HCT116 (cell line): ENCODE data around the gene TPR. TPM values are rescaled to one million over a fixed set of nuclear protein-coding genes. Genes with fewer than 3 reads are reported as not detected.
A peak's percentile ranks its signal among the peaks of the same experiment; 100 is the strongest.

Source experiments
- ATAC-seq: fragments of 200-7000 bp; cut with Tn5 transposase; 2 replicates; pipeline ENCODE4 v1.9.1; 2020; ENCODE audit warnings: mild to moderate bottlenecking, moderate library complexity
- Bru-seq: library from RNA; stranded (reverse); fragments of 400-500 nt; gene quantifications from one replicate; lab custom pipeline; 2021; lab: Mats Ljungman, UMichigan
- BruChase-seq, 2 experiments: library from RNA; stranded (reverse); fragments of 400-500 nt; gene quantifications; one replicate each; lab custom pipeline; 2021; lab: Mats Ljungman, UMichigan
- BruUV-seq: library from RNA; stranded (reverse); fragments of 400-500 nt; replicated peaks from 2 replicates; lab custom pipeline; 2021; lab: Mats Ljungman, UMichigan
- CTCF ChIA-PET: fragments of 300-600 bp; sonication (Branson Sonifier 250); formaldehyde crosslinking; loops from one replicate; lab custom pipeline; 2021; ENCODE audit warnings: antibody characterized with exemption; lab: Charles Lee
- POLR2A ChIA-PET: fragments of 300-600, 350-600 bp; sonication (Branson Sonifier 250); formaldehyde crosslinking; loops from one replicate; lab custom pipeline; 2021; ENCODE audit warnings: antibody characterized with exemption; lab: Charles Lee
- RAD21 ChIA-PET, 2 experiments: fragments of 300-600 bp; sonication (Branson Sonifier 250); formaldehyde crosslinking; loops; one replicate each; lab custom pipeline; 2023; ENCODE audit warnings: low total read pairs in 2 of 2; ENCODE audit not compliant: uncharacterized antibody in 2 of 2, unreplicated experiment in 2 of 2, low non-redundant PET in 1 of 2; lab: Charles Lee
- DNase-seq: peaks from one replicate; pipeline ENCODE4 v3.0.0-alpha.2; 2010; ENCODE audit warnings: low read depth, low spot score
- H2AFZ ChIP-seq: fragments of 200-600 bp; shearing (Covaris generic), sonication (generic); 2 replicates; pipeline ENCODE4 v1.6.1; 2017; ENCODE audit warnings: low read depth, mixed run types, mixed read lengths, antibody characterized with exemption, low read length; ENCODE audit not compliant: poor library complexity, severe bottlenecking
- H3K27ac ChIP-seq: 2 replicates; pipeline ENCODE4 v1.5.1; 2012; ENCODE audit warnings: low read depth, low read length
- H3K27me3 ChIP-seq: fragments of 200-600 bp; sonication (generic); 2 replicates; pipeline ENCODE4 v1.6.1; 2016; ENCODE audit warnings: mixed run types, low read length, mixed read lengths; ENCODE audit not compliant: insufficient read depth
- H3K36me3 ChIP-seq, 2 experiments: fragments of 200-500 bp in 1 of 2; fragments of 200-600 bp in 1 of 2; sonication (Bioruptor generic) in 1 of 2; sonication (generic) in 1 of 2; 2 replicates each; pipeline versions ENCODE4 v1.5.1 to v1.6.1; 2014 to 2016; ENCODE audit warnings: low read length in 2 of 2, inconsistent platforms in 1 of 2, mixed read lengths in 1 of 2, mixed run types in 1 of 2; ENCODE audit not compliant: insufficient read depth in 2 of 2, control insufficient read depth in 1 of 2
- H3K4me1 ChIP-seq, 2 experiments: fragments of 200-600 bp in 1 of 2; sonication (generic) in 1 of 2; 2 replicates each; pipeline versions ENCODE4 v1.5.1 to v1.6.1; 2012 to 2017; ENCODE audit warnings: low read length in 2 of 2, inconsistent platforms in 1 of 2, mild to moderate bottlenecking in 1 of 2, mixed read lengths in 1 of 2, mixed run types in 1 of 2, moderate library complexity in 1 of 2; ENCODE audit not compliant: insufficient read depth in 2 of 2, control insufficient read depth in 1 of 2
- H3K4me2 ChIP-seq: fragments of 200-600 bp; sonication (generic); 2 replicates; pipeline ENCODE4 v1.6.1; 2017; ENCODE audit warnings: mixed run types, low read length, mixed read lengths
- H3K4me3 ChIP-seq, 2 experiments: fragments of 200-600 bp in 1 of 2; sonication (generic) in 1 of 2; replicated peaks in 1 of 2; 2 replicates each; pipeline ENCODE4 v1.5.1; 2011 to 2016; ENCODE audit warnings: low read length in 2 of 2, control low read depth in 1 of 2, low read depth in 1 of 2, mild to moderate bottlenecking in 1 of 2, mixed read lengths in 1 of 2, mixed run types in 1 of 2
- H3K79me2 ChIP-seq: fragments of 200-600 bp; sonication (generic); 2 replicates; pipeline ENCODE4 v1.6.1; 2017; ENCODE audit warnings: mild to moderate bottlenecking, mixed run types, low read length, moderate library complexity, mixed read lengths; ENCODE audit not compliant: insufficient read depth
- H3K9ac ChIP-seq: fragments of 200-600 bp; sonication (generic); 2 replicates; pipeline ENCODE4 v1.6.1; 2016; ENCODE audit warnings: low read length, mixed read lengths
- H3K9me2 ChIP-seq: fragments of 200-600 bp; sonication (generic), shearing (Covaris generic); 2 replicates; pipeline ENCODE4 v1.6.1; 2017; ENCODE audit warnings: mixed run types, mild to moderate bottlenecking, moderate library complexity; ENCODE audit not compliant: insufficient read depth
- H3K9me3 ChIP-seq, 2 experiments: fragments of 200-500 bp in 1 of 2; fragments of 200-600 bp in 1 of 2; sonication (Bioruptor generic) in 1 of 2; sonication (generic) in 1 of 2; 2 replicates each; pipeline ENCODE4 v1.6.1; 2014 to 2017; ENCODE audit warnings: low read length in 2 of 2, mixed read lengths in 2 of 2, inconsistent platforms in 1 of 2, low read depth in 1 of 2, mild to moderate bottlenecking in 1 of 2, mixed run types in 1 of 2, moderate library complexity in 1 of 2; ENCODE audit not compliant: control insufficient read depth in 1 of 2, insufficient read depth in 1 of 2
- H4K20me1 ChIP-seq: fragments of 200-600 bp; sonication (generic), shearing (Covaris generic); 2 replicates; pipeline ENCODE4 v1.6.1; 2017; ENCODE audit warnings: mixed run types, mild to moderate bottlenecking, moderate library complexity; ENCODE audit not compliant: insufficient read depth
- CBX3 ChIP-seq: IDR thresholded peaks from 2 replicates; pipeline ENCODE4 v1.6.1; 2012; ENCODE audit warnings: low read depth
- CEBPB ChIP-seq: IDR thresholded peaks from 2 replicates; pipeline ENCODE4 v1.6.1; 2012; ENCODE audit warnings: low read depth
- EZH2 ChIP-seq: fragments of 200-600 bp; sonication (generic); IDR thresholded peaks from 2 replicates; pipeline ENCODE4 v1.6.1; 2017; ENCODE audit warnings: antibody characterized with exemption, mixed run types
- FOSL1 ChIP-seq: IDR thresholded peaks from 2 replicates; pipeline ENCODE4 v1.6.1; 2012; ENCODE audit warnings: low read depth
- POLR2A ChIP-seq: IDR thresholded peaks from 2 replicates; pipeline ENCODE4 v1.7.0; 2011; ENCODE audit warnings: borderline replicate concordance; ENCODE audit not compliant: insufficient read depth, insufficient read length; ENCODE audit errors: extremely low read depth
- POLR2AphosphoS5 ChIP-seq: IDR thresholded peaks from 2 replicates; pipeline ENCODE4 v1.6.1; 2011; ENCODE audit warnings: mild to moderate bottlenecking, low read depth, low read length, moderate library complexity
- SIN3A ChIP-seq: IDR thresholded peaks from 2 replicates; pipeline ENCODE4 v1.6.1; 2012; ENCODE audit warnings: low read depth
- SP1 ChIP-seq: IDR thresholded peaks from 2 replicates; pipeline ENCODE4 v1.6.1; 2012; ENCODE audit warnings: low read depth
- SRF ChIP-seq: IDR thresholded peaks from 2 replicates; pipeline ENCODE4 v1.6.1; 2012; ENCODE audit warnings: low read depth
- YY1 ChIP-seq: IDR thresholded peaks from 2 replicates; pipeline ENCODE4 v1.6.1; 2011; ENCODE audit warnings: low read length, low read depth, moderate library complexity, mild to moderate bottlenecking; ENCODE audit not compliant: insufficient replicate concordance; ENCODE audit errors: extremely low read depth
- ZFX ChIP-seq: fragments of 450-650 bp; IDR thresholded peaks from 2 replicates; pipeline ENCODE4 v1.6.1; 2017
- ZNF274 ChIP-seq: fragments of 200-500 bp; sonication (Bioruptor generic); IDR thresholded peaks from 2 replicates; pipeline ENCODE4 v1.6.1; 2014; ENCODE audit warnings: mild to moderate bottlenecking, low read depth, low read length, inconsistent platforms
- intact Hi-C: fragments of 100-400 bp; cut with micrococcal nuclease; formaldehyde crosslinking; loops from 2 replicates; pipeline ENCODE4 v1.10.0; 2022
- long read RNA-seq: library from polyadenylated mRNA; unstranded; transcript quantifications from one replicate; pipeline ENCODE4 v2.0.0, GENCODE V29; 2021; ENCODE audit not compliant: unreplicated experiment
- polyA plus RNA-seq: library from polyadenylated mRNA; unstranded; fragments of >200 nt; gene quantifications from 2 replicates; pipeline ENCODE4 v1.2.1, GENCODE V29; 2012; ENCODE audit warnings: missing spikeins
- total RNA-seq: library from RNA; stranded (reverse); gene quantifications from one replicate; pipeline ENCODE4 v1.2.1, GENCODE V29; 2021; ENCODE audit not compliant: unreplicated experiment
- TF ChIP-seq, protein P1 (sequence below), 3 experiments: fragments of 200-600 bp in 1 of 3; sonication (generic) in 1 of 3; IDR thresholded peaks in 2 of 3; conservative IDR thresholded peaks in 1 of 3; 2 replicates each; pipeline ENCODE4 v1.5.1; 2012 to 2017; ENCODE audit warnings: low read depth in 2 of 3, low read length in 2 of 3, antibody characterized with exemption in 1 of 3, borderline replicate concordance in 1 of 3, control low read depth in 1 of 3, mild to moderate bottlenecking in 1 of 3, mixed read lengths in 1 of 3, mixed run types in 1 of 3, moderate library complexity in 1 of 3; ENCODE audit not compliant: insufficient read depth in 1 of 3
- TF ChIP-seq, protein P2 (sequence below): IDR thresholded peaks from 2 replicates; pipeline ENCODE4 v1.6.1; 2012; ENCODE audit warnings: low read depth
- TF ChIP-seq, protein P3 (sequence below): IDR thresholded peaks from 2 replicates; pipeline ENCODE4 v1.6.1; 2012
- TF ChIP-seq, protein P4 (sequence below): IDR thresholded peaks from 2 replicates; pipeline ENCODE4 v1.6.1; 2011; ENCODE audit warnings: mild to moderate bottlenecking, low read length, moderate library complexity; ENCODE audit not compliant: insufficient replicate concordance; ENCODE audit errors: extremely low read depth

The TPR gene
- total RNA-seq (131 TPM), Bru-seq, nascent RNA (percentile 93 among the genes with signal in this experiment), BruChase-seq, experiment 1, labeled RNA remaining after a 6-hour chase (percentile 97 among the genes with signal in this experiment), BruChase-seq, experiment 2, labeled RNA remaining after a 2-hour chase (percentile 92 among the genes with signal in this experiment)
- 52.0 and 63.6 TPM in 2 replicates for polyA plus RNA-seq
- long read RNA-seq, partial matches to known transcripts = 220 of 247 reads
- long read RNA-seq, other reads (novel, unspliced or antisense) = 27 of 247 reads

DNA sequence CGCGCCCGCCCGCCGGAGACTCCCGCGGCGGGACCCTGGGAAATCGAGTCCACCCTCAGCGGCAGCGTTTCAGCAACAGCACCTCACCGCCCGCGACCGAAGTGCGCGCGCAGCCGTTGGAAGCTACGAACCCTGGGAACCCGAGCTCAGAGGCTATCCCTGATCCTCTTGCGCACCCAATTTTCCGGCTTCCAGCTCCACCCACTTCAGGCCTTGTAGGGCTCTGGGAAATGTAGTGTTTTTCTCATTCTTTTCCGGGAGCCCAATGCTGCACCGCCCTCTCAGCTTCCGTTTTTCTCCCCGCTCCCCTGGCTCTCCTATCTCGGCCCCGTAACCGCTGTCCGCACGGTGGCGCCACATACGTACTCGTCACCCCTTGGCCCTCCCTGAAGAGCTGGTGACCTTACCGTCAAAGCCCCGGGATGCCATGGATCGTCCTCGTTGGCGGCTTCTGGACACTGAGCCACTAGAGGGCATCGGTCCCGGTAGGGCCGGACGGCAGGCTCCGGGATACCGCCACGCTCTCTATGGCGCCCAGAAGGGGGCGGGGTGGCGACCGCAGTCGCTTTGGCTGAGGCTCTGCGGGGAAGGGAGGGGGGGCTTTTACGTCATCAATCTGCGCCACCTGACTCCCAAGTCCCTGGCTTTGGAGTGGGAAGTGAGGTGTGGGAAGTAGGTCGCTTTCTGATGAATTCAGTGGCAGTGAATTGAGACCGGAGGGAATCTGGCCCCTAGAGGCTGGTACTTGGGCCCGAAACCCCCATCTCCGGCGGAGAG is at the start of gene TPR, which contains the start of gene ODR4:
Gene TPR (minus strand): TSS at position 102 of the 777 bp plus-strand sequence. CDS start 225 bp downstream, outside the sequence.
Gene ODR4 (plus strand): TSS at position 687 of the 777 bp plus-strand sequence. CDS start 3,948 bp downstream, outside the sequence.
- RAD21 ChIA-PET = interaction anchor here in 1 of 2 experiments (1.2 kb wide), 1 partner anchor 611 kb away, joined by 4 read pairs; no protein-coding TSS in a partner anchor
- Histone ChIP-seq H4K20me1 (peaks cover 19% of the 10 kb centered on the region; the same call in 1 of the 2 replicates), H3K9ac (peak within 1 kb of the TSS; percentile 90), H3K4me2 (peak within 1 kb of the TSS; percentile 79), H3K79me2 (peaks cover 94% of the 10 kb centered on the region), H3K9me3 (no peaks in the 10 kb centered on the region), H3K9me2 (no peaks in the 10 kb centered on the region), H3K27ac (peak within 1 kb of the TSS; percentile 87), H3K4me3 (peak within 1 kb of the TSS; percentile 94 to 96), H3K36me3 (peaks cover 20 to 25% of the 10 kb centered on the region in 2 experiments), H3K4me1 (peaks cover 5 to 20% of the 10 kb centered on the region in 2 experiments; a peak in 3 of 4 replicates), H3K27me3 (no peaks in the 10 kb centered on the region), H2AFZ (peak within 1 kb of the TSS; percentile 52)
- intact Hi-C loops = loop anchor here (1.0 kb wide), 1 partner anchor 611 kb away; no protein-coding TSS in a partner anchor
- BruUV-seq = no TSS peak
- ATAC-seq (peak; percentile 91), DNase-seq (peak; percentile 100)
- CTCF ChIA-PET = interaction anchor here (0.6 to 1.6 kb wide), 30 partner anchors 8 to 635 kb away, joined by 3 to 12 read pairs (median 4); partner anchors contain the start of gene PTGS2
- POLR2A ChIA-PET = interaction anchor here (0.6 to 1.2 kb wide), 5 partner anchors 9 to 621 kb away, joined by 3 to 5 read pairs (median 3); no protein-coding TSS in a partner anchor
- TF ChIP-seq, protein P1, sequence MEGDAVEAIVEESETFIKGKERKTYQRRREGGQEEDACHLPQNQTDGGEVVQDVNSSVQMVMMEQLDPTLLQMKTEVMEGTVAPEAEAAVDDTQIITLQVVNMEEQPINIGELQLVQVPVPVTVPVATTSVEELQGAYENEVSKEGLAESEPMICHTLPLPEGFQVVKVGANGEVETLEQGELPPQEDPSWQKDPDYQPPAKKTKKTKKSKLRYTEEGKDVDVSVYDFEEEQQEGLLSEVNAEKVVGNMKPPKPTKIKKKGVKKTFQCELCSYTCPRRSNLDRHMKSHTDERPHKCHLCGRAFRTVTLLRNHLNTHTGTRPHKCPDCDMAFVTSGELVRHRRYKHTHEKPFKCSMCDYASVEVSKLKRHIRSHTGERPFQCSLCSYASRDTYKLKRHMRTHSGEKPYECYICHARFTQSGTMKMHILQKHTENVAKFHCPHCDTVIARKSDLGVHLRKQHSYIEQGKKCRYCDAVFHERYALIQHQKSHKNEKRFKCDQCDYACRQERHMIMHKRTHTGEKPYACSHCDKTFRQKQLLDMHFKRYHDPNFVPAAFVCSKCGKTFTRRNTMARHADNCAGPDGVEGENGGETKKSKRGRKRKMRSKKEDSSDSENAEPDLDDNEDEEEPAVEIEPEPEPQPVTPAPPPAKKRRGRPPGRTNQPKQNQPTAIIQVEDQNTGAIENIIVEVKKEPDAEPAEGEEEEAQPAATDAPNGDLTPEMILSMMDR (IDR thresholded peaks at IDR 0.05 in 2 of 3, conservative IDR thresholded peaks at IDR 0.05 in 1 of 3; ENCODE audit: borderline replicate concordance in 1 of 3, insufficient read depth in 1 of 3, low read depth in 2 of 3, low read length in 2 of 3) = peak; percentile 87 to 99 (median 96)
- peak; percentile 84 for TF ChIP-seq YY1
- TF ChIP-seq ZNF274 = no peak
- peak; percentile 58 for TF ChIP-seq POLR2A
- no peak for TF ChIP-seq FOSL1
- TF ChIP-seq EZH2 = no peak
- peak; percentile 37 for TF ChIP-seq ZFX
- no peak for TF ChIP-seq CEBPB
- peak; percentile 78 for TF ChIP-seq SIN3A
- TF ChIP-seq SRF = peak; percentile 95
- peak; percentile 89; the same call in 1 of the 2 replicates for TF ChIP-seq CBX3
- TF ChIP-seq, protein P2, sequence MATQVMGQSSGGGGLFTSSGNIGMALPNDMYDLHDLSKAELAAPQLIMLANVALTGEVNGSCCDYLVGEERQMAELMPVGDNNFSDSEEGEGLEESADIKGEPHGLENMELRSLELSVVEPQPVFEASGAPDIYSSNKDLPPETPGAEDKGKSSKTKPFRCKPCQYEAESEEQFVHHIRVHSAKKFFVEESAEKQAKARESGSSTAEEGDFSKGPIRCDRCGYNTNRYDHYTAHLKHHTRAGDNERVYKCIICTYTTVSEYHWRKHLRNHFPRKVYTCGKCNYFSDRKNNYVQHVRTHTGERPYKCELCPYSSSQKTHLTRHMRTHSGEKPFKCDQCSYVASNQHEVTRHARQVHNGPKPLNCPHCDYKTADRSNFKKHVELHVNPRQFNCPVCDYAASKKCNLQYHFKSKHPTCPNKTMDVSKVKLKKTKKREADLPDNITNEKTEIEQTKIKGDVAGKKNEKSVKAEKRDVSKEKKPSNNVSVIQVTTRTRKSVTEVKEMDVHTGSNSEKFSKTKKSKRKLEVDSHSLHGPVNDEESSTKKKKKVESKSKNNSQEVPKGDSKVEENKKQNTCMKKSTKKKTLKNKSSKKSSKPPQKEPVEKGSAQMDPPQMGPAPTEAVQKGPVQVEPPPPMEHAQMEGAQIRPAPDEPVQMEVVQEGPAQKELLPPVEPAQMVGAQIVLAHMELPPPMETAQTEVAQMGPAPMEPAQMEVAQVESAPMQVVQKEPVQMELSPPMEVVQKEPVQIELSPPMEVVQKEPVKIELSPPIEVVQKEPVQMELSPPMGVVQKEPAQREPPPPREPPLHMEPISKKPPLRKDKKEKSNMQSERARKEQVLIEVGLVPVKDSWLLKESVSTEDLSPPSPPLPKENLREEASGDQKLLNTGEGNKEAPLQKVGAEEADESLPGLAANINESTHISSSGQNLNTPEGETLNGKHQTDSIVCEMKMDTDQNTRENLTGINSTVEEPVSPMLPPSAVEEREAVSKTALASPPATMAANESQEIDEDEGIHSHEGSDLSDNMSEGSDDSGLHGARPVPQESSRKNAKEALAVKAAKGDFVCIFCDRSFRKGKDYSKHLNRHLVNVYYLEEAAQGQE = no peak
- TF ChIP-seq, protein P3, sequence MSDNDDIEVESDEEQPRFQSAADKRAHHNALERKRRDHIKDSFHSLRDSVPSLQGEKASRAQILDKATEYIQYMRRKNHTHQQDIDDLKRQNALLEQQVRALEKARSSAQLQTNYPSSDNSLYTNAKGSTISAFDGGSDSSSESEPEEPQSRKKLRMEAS = peak; percentile 83
- TF ChIP-seq SP1 = peak; percentile 79
- peak; percentile 89 for TF ChIP-seq POLR2AphosphoS5
- TF ChIP-seq, protein P4, sequence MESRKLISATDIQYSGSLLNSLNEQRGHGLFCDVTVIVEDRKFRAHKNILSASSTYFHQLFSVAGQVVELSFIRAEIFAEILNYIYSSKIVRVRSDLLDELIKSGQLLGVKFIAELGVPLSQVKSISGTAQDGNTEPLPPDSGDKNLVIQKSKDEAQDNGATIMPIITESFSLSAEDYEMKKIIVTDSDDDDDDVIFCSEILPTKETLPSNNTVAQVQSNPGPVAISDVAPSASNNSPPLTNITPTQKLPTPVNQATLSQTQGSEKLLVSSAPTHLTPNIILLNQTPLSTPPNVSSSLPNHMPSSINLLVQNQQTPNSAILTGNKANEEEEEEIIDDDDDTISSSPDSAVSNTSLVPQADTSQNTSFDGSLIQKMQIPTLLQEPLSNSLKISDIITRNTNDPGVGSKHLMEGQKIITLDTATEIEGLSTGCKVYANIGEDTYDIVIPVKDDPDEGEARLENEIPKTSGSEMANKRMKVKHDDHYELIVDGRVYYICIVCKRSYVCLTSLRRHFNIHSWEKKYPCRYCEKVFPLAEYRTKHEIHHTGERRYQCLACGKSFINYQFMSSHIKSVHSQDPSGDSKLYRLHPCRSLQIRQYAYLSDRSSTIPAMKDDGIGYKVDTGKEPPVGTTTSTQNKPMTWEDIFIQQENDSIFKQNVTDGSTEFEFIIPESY = peak; percentile 27
